HG02938 (cell line): Measurements from ENCODE around the gene TTC9.
"Not testable (repeated sequence)": the region's sequence is repeated elsewhere in the genome, so short reads cannot be mapped to it uniquely, and the experiment has no call there.

Source experiments
- ATAC-seq: cut with Tn5 transposase; IDR thresholded peaks from one replicate; pipeline ENCODE4 v1.9.1; 2021; ENCODE audit warnings: mild to moderate bottlenecking, moderate library complexity; ENCODE audit not compliant: unreplicated experiment

TTC9 gene

GRCh38 chr14:70671652-70672644, 30.2 kb downstream of the TTC9 start:
- ATAC-seq = no peak

GRCh38 chr14:70677341-70677740, 35.6 kb downstream of the TTC9 start:
- ATAC-seq = no peak

GRCh38 chr14:70680748-70681147, 39.0 kb downstream of the TTC9 start:
- no peak for ATAC-seq

- no peak for ATAC-seq
Measured at GRCh38 chr14:70683983-70684382, 42.3 kb downstream of the TTC9 start.

- ATAC-seq = no peak
Measured at GRCh38 chr14:70685474-70686197, 43.9 kb downstream of the TTC9 start.

GRCh38 chr14:70692210-70692609, 50.5 kb downstream of the TTC9 start:
- ATAC-seq = no peak

- ATAC-seq = no peak
Measured at GRCh38 chr14:70696026-70696425, 54.3 kb downstream of the TTC9 start.

GRCh38 chr14:70697701-70698100, 56.0 kb downstream of the TTC9 start:
- no peak for ATAC-seq

- ATAC-seq = no peak
Measured at GRCh38 chr14:70698288-70698687, 56.6 kb downstream of the TTC9 start.

- no peak for ATAC-seq
Measured at GRCh38 chr14:70699646-70700045, 57.9 kb downstream of the TTC9 start.

- ATAC-seq = no peak
Measured at GRCh38 chr14:70700955-70701585, 59.4 kb downstream of the TTC9 start.

- no peak for ATAC-seq
Measured at GRCh38 chr14:70701610-70702009, 59.9 kb downstream of the TTC9 start.

- ATAC-seq = no peak
Measured at GRCh38 chr14:70702161-70702560, 60.4 kb downstream of the TTC9 start.

- not testable (repeated sequence) for ATAC-seq
Measured at GRCh38 chr14:70703621-70704168, 62.0 kb downstream of the TTC9 start.

GRCh38 chr14:70704960-70705359, 63.2 kb downstream of the TTC9 start:
- no peak for ATAC-seq

GRCh38 chr14:70706177-70706576, 64.5 kb downstream of the TTC9 start:
- no peak for ATAC-seq

GRCh38 chr14:70707138-70708038, 65.7 kb downstream of the TTC9 start:
- ATAC-seq = peak; percentile 67

- ATAC-seq = no peak
Measured at GRCh38 chr14:70708717-70709570, 67.2 kb downstream of the TTC9 start.

GRCh38 chr14:70709726-70710382, 68.1 kb downstream of the TTC9 start:
- no peak for ATAC-seq
